Aorta (tissue), 5 donors: ENCODE measurements around the gene EZR. TPM values are rescaled to one million over a fixed set of nuclear protein-coding genes. Genes with fewer than 3 reads are reported as not detected.

ENCODE experiments used
- ATAC-seq: fragments of 200-7000 bp; cut with Tn5 transposase; one replicate; pipeline ENCODE4 v1.9.1; 2022; ENCODE audit warnings: moderate library complexity; ENCODE audit not compliant: low FRiP score
- DNase-seq, 2 donors: peaks; one replicate each; pipeline ENCODE4 v3.0.0-alpha.2; 2020
- H3K27ac ChIP-seq, 2 donors: one replicate each; pipeline ENCODE4 v1.5.1; 2013; ENCODE audit warnings: low read length in 2 of 2, mild to moderate bottlenecking in 2 of 2, moderate library complexity in 2 of 2, control low read depth in 1 of 2, inconsistent platforms in 1 of 2, low read depth in 1 of 2
- H3K27me3 ChIP-seq, 2 donors: one replicate each; pipeline ENCODE4 v1.6.1; 2013; ENCODE audit warnings: control low read depth in 1 of 2, low read length in 1 of 2, mild to moderate bottlenecking in 1 of 2, moderate library complexity in 1 of 2; ENCODE audit not compliant: insufficient read depth in 2 of 2, control insufficient read depth in 1 of 2
- H3K36me3 ChIP-seq, 2 donors: one replicate each; pipeline ENCODE4 v1.6.1; 2013; ENCODE audit warnings: control low read depth in 1 of 2, low read length in 1 of 2, mild to moderate bottlenecking in 1 of 2; ENCODE audit not compliant: insufficient read depth in 2 of 2, control insufficient read depth in 1 of 2
- H3K4me1 ChIP-seq, 2 donors: one replicate each; pipeline ENCODE4 v1.6.1; 2013; ENCODE audit warnings: low read length in 2 of 2, control low read depth in 1 of 2, mild to moderate bottlenecking in 1 of 2, moderate library complexity in 1 of 2; ENCODE audit not compliant: insufficient read depth in 2 of 2, control insufficient read depth in 1 of 2
- H3K4me3 ChIP-seq, 2 donors: one replicate each; pipeline ENCODE4 v1.5.1; 2013; ENCODE audit warnings: low read length in 2 of 2, control low read depth in 1 of 2, mild to moderate bottlenecking in 1 of 2
- H3K9me3 ChIP-seq: one replicate; pipeline ENCODE4 v1.6.1; 2013; ENCODE audit warnings: mild to moderate bottlenecking, low read length; ENCODE audit not compliant: control insufficient read depth
- WGBS, 2 donors: extraction: QIAGEN DNeasy Blood & Tissue Kit; methylation state at CpG; one replicate each; pipeline ENCODE4 v1.1.7; 2013; 5-methylcytosine and 5-hydroxymethylcytosine counted together
- intact Hi-C, 2 donors: fragments of 100-400 bp; cut with DNase I; formaldehyde crosslinking; loops; one replicate each; pipeline versions ENCODE4 v1.14.2 to v1.15.0; 2022
- polyA plus RNA-seq, 2 donors: library from polyadenylated mRNA; stranded (reverse); fragments of 200-250 nt; gene quantifications; one replicate each; pipeline ENCODE4 v1.2.3, GENCODE V29; 2013
- total RNA-seq, 2 donors: library from RNA; stranded (reverse); fragmentation: NEBNext Ultra II Directional; extraction: Animal tissue kit (Norgen Biotek cat#: 25700); gene quantifications; one replicate each; pipeline ENCODE4 v1.2.1, GENCODE V29; 2021
- donor health status: healthy with polysubstance abuse.
- donor health status: Bipolar disorder and iron deficiency.
- donor health status: DM: no; HTN: no; CAD: no.
- donor health status: DM: no; HTN: no; CAD: no.
- donor health status: DM: yes; HTN: yes; CAD: no.

Gene EZR
- total and polyA plus RNA-seq, 4 donors: 13.4 to 127 (median 50.5) TPM

DNA sequence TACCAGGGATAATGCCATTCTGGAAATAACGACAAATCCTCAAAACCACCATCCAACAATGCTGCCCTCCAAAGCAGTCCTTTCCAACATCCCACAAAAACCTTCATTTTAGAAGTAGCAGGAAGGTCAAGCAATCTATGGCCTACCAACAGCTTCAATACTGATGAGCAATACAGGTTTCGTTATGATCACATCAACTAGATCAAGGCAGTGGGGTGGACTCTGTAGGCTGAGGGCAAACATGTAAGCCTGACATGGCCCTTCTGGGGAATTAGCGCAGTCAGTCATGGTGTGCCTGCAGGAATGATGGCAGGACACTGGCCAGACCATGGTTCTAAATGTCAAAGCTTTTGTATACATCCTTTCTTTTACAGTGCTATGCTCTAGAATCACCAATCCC is 41.7 kb downstream of the EZR start:
- Histone ChIP-seq H3K27ac (no peak overlapping the region), H3K36me3 (peaks cover 0 to 3% of the 10 kb centered on the region in 2 donors), H3K9me3 (no peaks in the 10 kb centered on the region), H3K27me3 (no peaks in the 10 kb centered on the region), H3K4me1 (no peaks in the 10 kb centered on the region), H3K4me3 (no peak overlapping the region)
- WGBS, 2 donors: 99 to 100% methylated on average over 3 of the region's 3 CpGs
- ATAC-seq (no peak), DNase-seq (no peak)
- intact Hi-C loops: no loop called here

DNA sequence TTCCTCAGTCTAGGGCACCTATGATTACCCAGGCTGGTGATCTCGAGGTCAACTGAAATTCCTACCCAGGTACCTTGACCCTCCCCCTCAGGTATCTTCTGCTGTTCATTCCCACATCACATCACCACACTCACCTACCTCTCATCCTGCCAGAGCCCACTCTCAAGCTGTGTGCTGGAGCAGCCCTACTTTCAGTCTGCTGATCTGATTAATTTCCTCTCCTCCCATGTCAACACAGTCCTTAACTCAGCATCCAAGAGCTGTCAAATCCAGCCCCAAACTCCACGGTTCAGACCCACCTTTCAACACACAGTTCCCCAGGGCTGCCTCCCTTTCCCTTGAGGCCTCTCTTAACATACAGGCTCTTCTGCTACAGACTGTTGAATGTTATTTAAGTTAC is 42.4 kb downstream of the EZR start:
- no peak for DNase-seq
- no peak for ATAC-seq
- Histone ChIP-seq H3K27me3 (no peaks in the 10 kb centered on the region), H3K36me3 (no peaks in the 10 kb centered on the region), H3K4me1 (no peaks in the 10 kb centered on the region), H3K4me3 (no peak overlapping the region), H3K9me3 (no peaks in the 10 kb centered on the region), H3K27ac (no peak overlapping the region)
- 71 to 85% methylated on average over 2 of the region's 2 CpGs for WGBS, 2 donors
- intact Hi-C loops: no loop called here

- no peaks in the 10 kb centered on the region for H3K9me3 ChIP-seq
- no peak overlapping the region for H3K4me3 ChIP-seq
- ATAC-seq: no peak
- no peaks in the 10 kb centered on the region for H3K27me3 ChIP-seq
- no peak overlapping the region for H3K27ac ChIP-seq
- H3K4me1 ChIP-seq: no peaks in the 10 kb centered on the region
- intact Hi-C loops: no loop called here
- H3K36me3 ChIP-seq: no peaks in the 10 kb centered on the region
- DNase-seq: no peak
- WGBS, 2 donors: 96% methylated on average over 5 of the region's 5 CpGs
These were observed 43.3 kb downstream of the EZR start for GRCh38 chr6:158775832-158776231.

DNA sequence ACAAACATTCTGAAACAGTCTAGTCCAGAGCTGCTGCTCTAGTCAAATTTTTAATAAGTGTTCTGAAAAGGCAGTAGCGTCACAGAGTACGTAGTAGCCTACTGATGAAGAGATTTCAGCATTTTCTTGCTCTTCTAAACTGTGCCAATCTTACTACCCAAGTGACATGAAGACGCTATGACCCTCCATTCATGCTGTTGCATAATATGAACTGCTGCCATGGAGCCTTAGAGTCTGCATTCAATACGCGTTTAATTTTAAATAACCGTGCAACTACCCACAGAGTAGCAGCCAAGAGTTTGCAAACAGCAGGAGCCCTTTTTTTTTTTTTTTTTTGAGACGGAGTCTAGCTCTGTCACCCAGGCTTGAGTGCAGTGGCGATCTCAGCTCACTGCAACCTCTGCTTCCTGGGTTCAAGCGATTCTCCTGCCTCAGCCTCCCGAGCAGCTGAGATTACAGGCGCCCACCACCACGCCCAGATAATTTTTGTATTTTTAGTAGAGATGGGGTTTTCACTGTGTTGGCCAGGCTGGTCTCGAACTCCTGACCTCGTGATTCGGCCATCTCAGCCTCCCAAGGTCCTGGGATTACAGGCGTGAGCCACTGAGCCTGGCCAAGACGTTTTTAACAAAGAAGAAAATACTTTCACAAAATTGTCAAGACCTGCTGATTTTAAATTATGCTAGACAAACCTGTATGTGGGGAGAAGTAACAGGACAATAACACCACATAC is 44.3 kb downstream of the EZR start:
- no peak overlapping the region for H3K27ac ChIP-seq
- no peak for ATAC-seq
- H3K4me3 ChIP-seq: no peak overlapping the region
- no peaks in the 10 kb centered on the region for H3K9me3 ChIP-seq
- no peaks in the 10 kb centered on the region for H3K27me3 ChIP-seq
- WGBS, 2 donors: 87 to 94% methylated on average over 16 to 17 of the region's 17 CpGs
- peaks cover 0 to 2% of the 10 kb centered on the region in 2 donors for H3K36me3 ChIP-seq
- no peaks in the 10 kb centered on the region for H3K4me1 ChIP-seq
- intact Hi-C loops: no loop called here
- DNase-seq: no peak

DNA sequence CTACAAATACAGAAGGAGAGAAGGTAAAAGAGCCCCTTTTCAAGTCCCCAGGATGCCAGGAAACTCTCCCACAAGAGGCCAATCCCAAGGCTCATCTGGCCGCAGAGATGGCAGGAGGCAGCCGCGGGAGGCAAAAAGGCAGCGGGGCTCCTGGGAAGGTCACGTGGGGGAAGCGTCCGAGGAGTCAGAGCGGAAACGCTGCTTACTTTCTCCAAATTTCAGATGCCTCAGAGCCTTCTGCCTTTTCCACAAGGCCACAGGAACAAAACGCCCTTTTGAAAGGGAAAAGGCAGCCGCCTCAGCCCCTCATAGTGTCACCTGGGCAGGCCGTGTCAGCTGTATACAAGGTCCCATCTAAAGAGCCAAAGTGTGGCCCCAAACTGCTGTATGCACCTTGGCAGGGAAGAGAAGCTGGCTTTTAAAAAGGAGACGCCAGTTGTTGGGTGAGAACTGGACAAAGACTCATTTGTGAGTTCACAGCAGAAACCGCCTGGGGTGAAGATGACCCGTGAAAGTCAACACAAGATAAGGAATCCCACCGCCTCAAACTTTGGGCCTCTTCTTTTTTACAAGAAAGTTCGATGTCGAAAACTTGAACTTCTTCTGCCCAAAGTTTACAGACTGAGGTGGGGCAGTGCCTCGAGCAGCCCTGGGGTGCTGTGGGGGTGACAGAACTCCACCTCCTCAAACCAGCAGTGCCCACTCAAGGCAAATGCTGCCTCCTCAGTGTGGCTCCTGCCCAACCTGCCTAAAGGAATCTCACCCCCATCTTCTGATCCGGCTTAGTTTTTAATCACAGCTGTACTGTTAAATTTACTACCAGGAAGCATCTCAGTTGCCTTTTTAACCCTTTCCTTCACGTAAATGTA is 45.4 kb downstream of the EZR start:
- intact Hi-C loops: no loop called here
- Histone ChIP-seq H3K4me1 (no peaks in the 10 kb centered on the region), H3K36me3 (peaks cover 0 to 7% of the 10 kb centered on the region in 2 donors), H3K27ac (no peak overlapping the region), H3K9me3 (no peaks in the 10 kb centered on the region), H3K4me3 (no peak overlapping the region), H3K27me3 (no peaks in the 10 kb centered on the region)
- DNase-seq (no peak), ATAC-seq (no peak)
- 88 to 89% methylated on average over 21 of the region's 21 CpGs for WGBS, 2 donors

- H3K4me3 ChIP-seq: no peak overlapping the region
- 77 to 79% methylated on average over 6 of the region's 6 CpGs for WGBS, 2 donors
- no peak for DNase-seq
- H3K36me3 ChIP-seq: peaks cover 0 to 7% of the 10 kb centered on the region in 2 donors
- H3K27ac ChIP-seq: no peak overlapping the region
- no peaks in the 10 kb centered on the region for H3K27me3 ChIP-seq
- no peak for ATAC-seq
- H3K4me1 ChIP-seq: no peaks in the 10 kb centered on the region
- no peaks in the 10 kb centered on the region for H3K9me3 ChIP-seq
- intact Hi-C loops: no loop called here
These were observed 46.3 kb downstream of the EZR start for GRCh38 chr6:158772851-158773371.

DNA sequence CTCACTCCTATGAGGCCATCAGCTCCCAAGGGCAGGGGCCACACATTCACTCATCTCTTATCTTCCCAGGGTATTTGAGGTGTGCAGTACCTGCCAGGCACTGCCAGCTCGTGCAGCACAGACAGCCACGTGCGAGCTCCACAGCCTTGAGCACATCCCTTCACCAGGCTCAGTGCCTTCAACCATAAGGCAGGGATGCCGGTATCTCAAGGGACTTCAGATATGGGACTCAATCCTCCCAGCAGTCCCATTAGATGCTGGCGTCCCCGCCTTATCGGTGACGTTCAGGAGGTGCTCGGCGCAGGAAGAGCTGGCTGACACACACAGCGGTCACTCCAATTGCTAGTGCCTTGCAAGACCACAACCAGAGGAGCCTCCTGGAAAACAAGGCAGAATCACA is 47.0 kb downstream of the EZR start:
- intact Hi-C loops: no loop called here
- no peak overlapping the region for H3K4me3 ChIP-seq
- no peaks in the 10 kb centered on the region for H3K9me3 ChIP-seq
- no peaks in the 10 kb centered on the region for H3K27me3 ChIP-seq
- ATAC-seq: no peak
- no peak overlapping the region for H3K27ac ChIP-seq
- 93 to 94% methylated on average over 11 of the region's 11 CpGs for WGBS, 2 donors
- peaks cover 0 to 7% of the 10 kb centered on the region in 2 donors for H3K36me3 ChIP-seq
- H3K4me1 ChIP-seq: no peaks in the 10 kb centered on the region
- DNase-seq: no peak

DNA sequence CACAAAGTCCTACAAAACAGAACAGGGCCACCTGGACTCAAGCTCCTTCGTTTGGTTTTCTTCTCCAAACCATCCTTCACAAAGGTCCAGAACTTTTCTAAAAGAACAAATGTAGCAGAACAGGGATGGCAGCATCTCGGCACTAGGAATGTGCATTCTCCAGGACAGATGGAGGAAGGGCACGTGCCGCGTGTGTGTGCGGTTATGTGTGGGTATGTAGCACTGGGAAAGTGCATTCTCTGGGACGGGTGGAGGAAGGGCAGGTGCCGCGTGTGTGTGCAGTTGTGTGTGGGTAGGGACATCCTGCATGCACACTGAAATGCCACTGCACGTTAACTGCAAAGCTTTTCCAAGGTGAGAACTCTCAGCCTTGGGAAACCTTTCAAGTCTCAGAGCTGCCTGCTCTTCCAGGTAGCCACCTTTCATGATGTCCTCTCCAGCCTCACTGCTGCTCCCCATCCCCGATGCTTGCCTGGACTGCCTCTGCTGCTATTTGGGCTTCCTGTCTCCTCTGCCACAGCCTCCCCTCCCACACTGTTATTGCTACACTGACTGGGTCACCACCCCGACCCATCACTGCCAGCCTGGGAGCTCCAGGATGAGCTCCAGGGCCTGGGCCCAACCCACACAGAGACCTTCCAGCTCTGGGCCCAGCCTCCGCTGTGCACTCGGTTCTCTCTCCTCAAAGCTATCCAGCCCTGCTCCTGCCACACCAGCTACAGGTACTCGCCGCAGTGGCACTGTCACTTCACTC is 47.6 kb downstream of the EZR start:
- H3K36me3 ChIP-seq: peaks cover 0 to 7% of the 10 kb centered on the region in 2 donors
- intact Hi-C loops: no loop called here

More for the DNA sequence above, 47.6 kb downstream of the EZR start:
- 88 to 92% methylated on average over 16 of the region's 16 CpGs for WGBS, 2 donors
- Histone ChIP-seq H3K27ac (no peak overlapping the region), H3K27me3 (no peaks in the 10 kb centered on the region), H3K4me3 (no peak overlapping the region), H3K9me3 (no peaks in the 10 kb centered on the region), H3K4me1 (no peaks in the 10 kb centered on the region)
- DNase-seq (no peak), ATAC-seq (no peak)
